ENCODE results near the gene NNMT.

NNMT gene

GRCh38 chr11:114340311-114341131 is 44.3 kb downstream of the NNMT start:
- TF ChIP-seq POLR2AphosphoS5 (IDR thresholded peaks at IDR 0.05; ENCODE audit: low read depth, low read length) (no peak), SIN3A (IDR thresholded peaks at IDR 0.05; ENCODE audit: borderline replicate concordance, insufficient read depth, low read length) (no peak), FOXP2 (optimal IDR thresholded peaks at IDR 0.05; ENCODE audit: borderline replicate concordance, extremely low read depth, extremely low read length, insufficient read depth) (no peak), TAF1 (IDR thresholded peaks at IDR 0.05; ENCODE audit: borderline replicate concordance, insufficient read depth, low read length) (no peak)
- TF ChIP-seq, protein P1, sequence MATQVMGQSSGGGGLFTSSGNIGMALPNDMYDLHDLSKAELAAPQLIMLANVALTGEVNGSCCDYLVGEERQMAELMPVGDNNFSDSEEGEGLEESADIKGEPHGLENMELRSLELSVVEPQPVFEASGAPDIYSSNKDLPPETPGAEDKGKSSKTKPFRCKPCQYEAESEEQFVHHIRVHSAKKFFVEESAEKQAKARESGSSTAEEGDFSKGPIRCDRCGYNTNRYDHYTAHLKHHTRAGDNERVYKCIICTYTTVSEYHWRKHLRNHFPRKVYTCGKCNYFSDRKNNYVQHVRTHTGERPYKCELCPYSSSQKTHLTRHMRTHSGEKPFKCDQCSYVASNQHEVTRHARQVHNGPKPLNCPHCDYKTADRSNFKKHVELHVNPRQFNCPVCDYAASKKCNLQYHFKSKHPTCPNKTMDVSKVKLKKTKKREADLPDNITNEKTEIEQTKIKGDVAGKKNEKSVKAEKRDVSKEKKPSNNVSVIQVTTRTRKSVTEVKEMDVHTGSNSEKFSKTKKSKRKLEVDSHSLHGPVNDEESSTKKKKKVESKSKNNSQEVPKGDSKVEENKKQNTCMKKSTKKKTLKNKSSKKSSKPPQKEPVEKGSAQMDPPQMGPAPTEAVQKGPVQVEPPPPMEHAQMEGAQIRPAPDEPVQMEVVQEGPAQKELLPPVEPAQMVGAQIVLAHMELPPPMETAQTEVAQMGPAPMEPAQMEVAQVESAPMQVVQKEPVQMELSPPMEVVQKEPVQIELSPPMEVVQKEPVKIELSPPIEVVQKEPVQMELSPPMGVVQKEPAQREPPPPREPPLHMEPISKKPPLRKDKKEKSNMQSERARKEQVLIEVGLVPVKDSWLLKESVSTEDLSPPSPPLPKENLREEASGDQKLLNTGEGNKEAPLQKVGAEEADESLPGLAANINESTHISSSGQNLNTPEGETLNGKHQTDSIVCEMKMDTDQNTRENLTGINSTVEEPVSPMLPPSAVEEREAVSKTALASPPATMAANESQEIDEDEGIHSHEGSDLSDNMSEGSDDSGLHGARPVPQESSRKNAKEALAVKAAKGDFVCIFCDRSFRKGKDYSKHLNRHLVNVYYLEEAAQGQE (IDR thresholded peaks at IDR 0.05; ENCODE audit: insufficient read depth in 1 of 2, low read depth in 2 of 2, low read length in 2 of 2), result no peak

- TF ChIP-seq SIN3A (IDR thresholded peaks at IDR 0.05; ENCODE audit: borderline replicate concordance, insufficient read depth, low read length) (no peak), TAF1 (IDR thresholded peaks at IDR 0.05; ENCODE audit: borderline replicate concordance, insufficient read depth, low read length) (no peak), POLR2AphosphoS5 (IDR thresholded peaks at IDR 0.05; ENCODE audit: low read depth, low read length) (no peak), FOXP2 (optimal IDR thresholded peaks at IDR 0.05; ENCODE audit: borderline replicate concordance, extremely low read depth, extremely low read length, insufficient read depth) (no peak)
- TF ChIP-seq, protein P1 (IDR thresholded peaks at IDR 0.05; ENCODE audit: insufficient read depth in 1 of 2, low read depth in 2 of 2, low read length in 2 of 2), result no peak
These were observed 46.3 kb downstream of the NNMT start for GRCh38 chr11:114342476-114342875.

GRCh38 chr11:114343020-114343419 is 46.8 kb downstream of the NNMT start:
- no peak for TF ChIP-seq POLR2AphosphoS5 (IDR thresholded peaks at IDR 0.05; ENCODE audit: low read depth, low read length)
- no peak for TF ChIP-seq TAF1 (IDR thresholded peaks at IDR 0.05; ENCODE audit: borderline replicate concordance, insufficient read depth, low read length)
- TF ChIP-seq SIN3A (IDR thresholded peaks at IDR 0.05; ENCODE audit: borderline replicate concordance, insufficient read depth, low read length), result no peak
- TF ChIP-seq, protein P1 (IDR thresholded peaks at IDR 0.05; ENCODE audit: insufficient read depth in 1 of 2, low read depth in 2 of 2, low read length in 2 of 2), result no peak
- no peak for TF ChIP-seq FOXP2 (optimal IDR thresholded peaks at IDR 0.05; ENCODE audit: borderline replicate concordance, extremely low read depth, extremely low read length, insufficient read depth)

- TF ChIP-seq FOXP2 (optimal IDR thresholded peaks at IDR 0.05; ENCODE audit: borderline replicate concordance, extremely low read depth, extremely low read length, insufficient read depth), result no peak
- TF ChIP-seq, protein P1 (IDR thresholded peaks at IDR 0.05; ENCODE audit: insufficient read depth in 1 of 2, low read depth in 2 of 2, low read length in 2 of 2), result no peak
- no peak for TF ChIP-seq TAF1 (IDR thresholded peaks at IDR 0.05; ENCODE audit: borderline replicate concordance, insufficient read depth, low read length)
- no peak for TF ChIP-seq SIN3A (IDR thresholded peaks at IDR 0.05; ENCODE audit: borderline replicate concordance, insufficient read depth, low read length)
- TF ChIP-seq POLR2AphosphoS5 (IDR thresholded peaks at IDR 0.05; ENCODE audit: low read depth, low read length), result no peak
These were observed 47.3 kb downstream of the NNMT start for GRCh38 chr11:114343493-114343892.

Measured in PFSK-1 (cell line).